Parathyroid adenoma (tissue), 2 donors: Measurements from ENCODE around the gene SCYL2.

ENCODE experiments used
- H2AFZ ChIP-seq: fragments of 300-600 bp; sonication (generic); one replicate; pipeline ENCODE4 v1.7.0; 2017; ENCODE audit warnings: antibody characterized with exemption, mild to moderate bottlenecking
- H3K27ac ChIP-seq: fragments of 300-600 bp; sonication (generic); one replicate; pipeline ENCODE4 v1.7.0; 2017
- H3K27me3 ChIP-seq: fragments of 300-600 bp; sonication (generic); one replicate; pipeline ENCODE4 v1.7.0; 2017; ENCODE audit warnings: low read length; ENCODE audit not compliant: control insufficient read depth, insufficient read depth
- H3K36me3 ChIP-seq: fragments of 300-600 bp; sonication (generic); one replicate; pipeline ENCODE4 v1.7.0; 2017; ENCODE audit warnings: low read length; ENCODE audit not compliant: control insufficient read depth, insufficient read depth
- H3K4me1 ChIP-seq: fragments of 300-600 bp; sonication (generic); one replicate; pipeline ENCODE4 v1.7.0; 2017; ENCODE audit warnings: control low read depth
- H3K4me2 ChIP-seq: fragments of 300-600 bp; sonication (generic); one replicate; pipeline ENCODE4 v1.7.0; 2017; ENCODE audit warnings: low read length
- H3K4me3 ChIP-seq: fragments of 300-600 bp; sonication (generic); one replicate; pipeline ENCODE4 v1.7.0; 2017; ENCODE audit warnings: low read depth, low read length
- H3K79me2 ChIP-seq: fragments of 300-600 bp; sonication (generic); one replicate; pipeline ENCODE4 v1.7.0; 2017; ENCODE audit warnings: control low read depth
- H3K9ac ChIP-seq: fragments of 300-600 bp; sonication (generic); one replicate; pipeline ENCODE4 v1.7.0; 2017; ENCODE audit warnings: mild to moderate bottlenecking
- H3K9me3 ChIP-seq: fragments of 300-600 bp; sonication (generic); one replicate; pipeline ENCODE4 v1.7.0; 2017; ENCODE audit warnings: low read length; ENCODE audit not compliant: control insufficient read depth
- CTCF ChIP-seq: fragments of 300-600 bp; sonication (generic); IDR thresholded peaks from one replicate; pipeline ENCODE4 v1.7.0; 2017; ENCODE audit warnings: antibody characterized with exemption, mild to moderate bottlenecking
- donor health status: primary hyperparathyroidism.

The SCYL2 gene

GRCh38 chr12:100345020-100345767 lies 78.2 kb downstream of the SCYL2 start:
- Histone ChIP-seq H3K9ac (no peak overlapping the region), H3K79me2 (no peaks in the 10 kb centered on the region), H3K27me3 (no peaks in the 10 kb centered on the region), H2AFZ (no peak overlapping the region), H3K9me3 (no peaks in the 10 kb centered on the region), H3K27ac (no peak overlapping the region), H3K4me2 (no peak overlapping the region), H3K36me3 (no peaks in the 10 kb centered on the region), H3K4me1 (no peaks in the 10 kb centered on the region), H3K4me3 (no peak overlapping the region)
- no peak for TF ChIP-seq CTCF

GRCh38 chr12:100346660-100347059 lies 79.7 kb downstream of the SCYL2 start:
- no peaks in the 10 kb centered on the region for H3K4me1 ChIP-seq
- TF ChIP-seq CTCF: no peak
- H3K4me2 ChIP-seq: no peak overlapping the region

GRCh38 chr12:100348657-100349454 lies 81.9 kb downstream of the SCYL2 start:
- Histone ChIP-seq H2AFZ (no peak overlapping the region), H3K9ac (no peak overlapping the region), H3K9me3 (no peaks in the 10 kb centered on the region), H3K4me3 (no peak overlapping the region), H3K79me2 (no peaks in the 10 kb centered on the region), H3K36me3 (no peaks in the 10 kb centered on the region), H3K27ac (no peak overlapping the region), H3K4me2 (no peak overlapping the region), H3K4me1 (no peaks in the 10 kb centered on the region), H3K27me3 (no peaks in the 10 kb centered on the region)
- TF ChIP-seq CTCF: peak; percentile 15

More at GRCh38 chr12:100346660-100347059, 79.7 kb downstream of the SCYL2 start:
- H3K4me3 ChIP-seq: no peak overlapping the region
- H3K36me3 ChIP-seq: no peaks in the 10 kb centered on the region
- H3K27me3 ChIP-seq: no peaks in the 10 kb centered on the region
- H3K9me3 ChIP-seq: no peaks in the 10 kb centered on the region
- no peaks in the 10 kb centered on the region for H3K79me2 ChIP-seq
- no peak overlapping the region for H3K9ac ChIP-seq
- no peak overlapping the region for H2AFZ ChIP-seq
- no peak overlapping the region for H3K27ac ChIP-seq

- Histone ChIP-seq H3K4me1 (no peaks in the 10 kb centered on the region), H3K4me3 (no peak within 1 kb of the TSS), H3K36me3 (no peaks in the 10 kb centered on the region)
Measured at GRCh38 chr12:100356644-100357223, 89.8 kb downstream of the SCYL2 start, which contains the start of gene SLC17A8. Gene SLC17A8, plus strand, starts transcription at chr12:100357074. Its CDS starts 318 bp downstream, at chr12:100357392.

More at GRCh38 chr12:100356644-100357223, 89.8 kb downstream of the SCYL2 start, which contains the start of gene SLC17A8:
- H3K4me2 ChIP-seq: no peak within 1 kb of the TSS
- no peaks in the 10 kb centered on the region for H3K9me3 ChIP-seq
- no peak for TF ChIP-seq CTCF
- H3K27ac ChIP-seq: no peak within 1 kb of the TSS
- H3K9ac ChIP-seq: no peak within 1 kb of the TSS
- no peaks in the 10 kb centered on the region for H3K79me2 ChIP-seq
- no peaks in the 10 kb centered on the region for H3K27me3 ChIP-seq
- no peak within 1 kb of the TSS for H2AFZ ChIP-seq
